Activated naive CD8-positive, alpha-beta T cell (primary cell): ENCODE results near the gene NT5M.

ENCODE experiments used
- H3K27ac Mint-ChIP-seq: one replicate; pipeline ENCODE4 v1.8.0; 2021; ENCODE audit warnings: mixed read lengths
- H3K27me3 Mint-ChIP-seq: one replicate; pipeline ENCODE4 v1.8.0; 2021; ENCODE audit warnings: mixed read lengths
- H3K36me3 Mint-ChIP-seq: one replicate; pipeline ENCODE4 v1.8.0; 2021; ENCODE audit warnings: mixed read lengths
- H3K4me1 Mint-ChIP-seq: one replicate; pipeline ENCODE4 v1.8.0; 2021; ENCODE audit warnings: low read depth, mixed read lengths
- H3K4me3 Mint-ChIP-seq: one replicate; pipeline ENCODE4 v1.8.0; 2021; ENCODE audit warnings: mild to moderate bottlenecking, mixed read lengths
- H3K9me3 Mint-ChIP-seq: one replicate; pipeline ENCODE4 v1.8.0; 2021; ENCODE audit warnings: low read depth, mixed read lengths

NT5M gene

DNA sequence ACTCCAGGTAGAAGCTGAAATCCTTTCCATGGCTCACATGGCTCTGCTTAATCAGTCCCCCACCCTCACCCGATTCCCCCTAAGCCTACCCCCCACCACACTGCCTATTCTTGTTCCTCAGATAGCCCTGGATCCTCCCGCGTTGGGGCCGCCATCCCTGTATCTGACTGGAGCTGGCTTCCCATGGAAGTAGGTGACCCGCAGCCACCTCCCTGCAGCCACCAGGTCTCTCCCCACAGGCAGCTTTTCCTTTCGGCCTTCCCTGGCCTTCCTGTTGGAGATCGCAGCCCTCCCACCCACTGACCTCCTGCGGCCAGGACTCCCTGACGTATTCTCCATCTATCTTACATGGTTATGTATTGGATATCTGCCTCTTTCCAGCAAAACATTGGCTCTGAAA is 91.3 kb downstream of the NT5M start:
- Mint-ChIP-seq H3K36me3 (no peaks in the 10 kb centered on the region), H3K27ac (no peak overlapping the region), H3K9me3 (no peaks in the 10 kb centered on the region), H3K27me3 (no peaks in the 10 kb centered on the region), H3K4me3 (no peak overlapping the region), H3K4me1 (peaks cover 25% of the 10 kb centered on the region)

DNA sequence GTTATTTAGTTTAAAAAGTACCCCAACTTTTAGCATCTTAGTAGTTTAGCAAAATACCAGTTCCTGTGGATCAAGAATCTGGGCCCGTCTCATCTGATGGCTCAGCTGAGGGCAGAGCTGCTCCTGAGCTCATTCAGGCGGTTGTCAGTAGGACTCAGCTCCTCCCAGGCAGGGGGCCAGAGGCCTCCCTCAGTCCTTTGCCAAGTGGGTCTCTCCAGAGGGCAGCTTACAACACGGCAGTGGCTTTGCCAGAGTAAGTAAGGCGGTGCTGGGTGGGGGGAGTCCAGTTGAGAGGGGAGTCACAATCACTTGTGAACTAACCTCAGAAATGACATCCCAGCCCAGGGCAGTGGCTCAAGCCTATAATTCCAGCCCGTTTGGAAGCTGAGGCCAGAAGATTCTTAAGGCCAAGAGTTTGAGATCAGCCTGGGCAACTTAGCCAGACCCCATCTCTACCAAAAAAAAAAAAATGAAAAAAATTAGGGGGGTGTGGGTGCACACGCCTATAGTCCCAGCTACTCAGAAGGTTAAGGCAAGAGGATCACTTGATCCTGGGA is 92.2 kb downstream of the NT5M start:
- Mint-ChIP-seq H3K27me3 (no peaks in the 10 kb centered on the region), H3K36me3 (no peaks in the 10 kb centered on the region), H3K27ac (no peak overlapping the region), H3K4me3 (no peak overlapping the region), H3K4me1 (peaks cover 30% of the 10 kb centered on the region), H3K9me3 (no peaks in the 10 kb centered on the region)

DNA sequence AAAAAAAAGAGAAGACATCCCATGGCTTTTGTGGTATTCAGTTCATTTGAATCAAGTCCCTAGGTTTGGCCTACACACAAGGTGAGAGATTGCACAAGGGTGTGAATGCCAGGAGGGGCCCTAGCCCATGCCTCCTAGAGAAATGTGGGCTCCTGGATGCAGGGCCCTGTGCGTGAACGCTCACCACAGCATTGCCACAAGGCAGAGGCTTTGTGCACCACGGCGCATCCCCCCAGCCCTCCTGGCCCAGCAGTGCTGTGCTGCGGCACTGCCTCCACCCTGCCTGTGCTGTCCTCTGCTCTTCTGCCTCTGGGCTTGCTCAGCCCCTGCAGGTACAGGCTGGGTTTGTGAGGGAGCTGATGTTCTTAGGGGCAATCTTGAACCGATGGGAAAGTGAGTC is 92.7 kb downstream of the NT5M start:
- no peak overlapping the region for H3K27ac Mint-ChIP-seq
- H3K4me3 Mint-ChIP-seq, result no peak overlapping the region
- no peaks in the 10 kb centered on the region for H3K27me3 Mint-ChIP-seq
- peaks cover 31% of the 10 kb centered on the region for H3K4me1 Mint-ChIP-seq
- H3K36me3 Mint-ChIP-seq, result no peaks in the 10 kb centered on the region
- H3K9me3 Mint-ChIP-seq, result no peaks in the 10 kb centered on the region
